ENCODE results near the gene TMEM184A.

DNA sequence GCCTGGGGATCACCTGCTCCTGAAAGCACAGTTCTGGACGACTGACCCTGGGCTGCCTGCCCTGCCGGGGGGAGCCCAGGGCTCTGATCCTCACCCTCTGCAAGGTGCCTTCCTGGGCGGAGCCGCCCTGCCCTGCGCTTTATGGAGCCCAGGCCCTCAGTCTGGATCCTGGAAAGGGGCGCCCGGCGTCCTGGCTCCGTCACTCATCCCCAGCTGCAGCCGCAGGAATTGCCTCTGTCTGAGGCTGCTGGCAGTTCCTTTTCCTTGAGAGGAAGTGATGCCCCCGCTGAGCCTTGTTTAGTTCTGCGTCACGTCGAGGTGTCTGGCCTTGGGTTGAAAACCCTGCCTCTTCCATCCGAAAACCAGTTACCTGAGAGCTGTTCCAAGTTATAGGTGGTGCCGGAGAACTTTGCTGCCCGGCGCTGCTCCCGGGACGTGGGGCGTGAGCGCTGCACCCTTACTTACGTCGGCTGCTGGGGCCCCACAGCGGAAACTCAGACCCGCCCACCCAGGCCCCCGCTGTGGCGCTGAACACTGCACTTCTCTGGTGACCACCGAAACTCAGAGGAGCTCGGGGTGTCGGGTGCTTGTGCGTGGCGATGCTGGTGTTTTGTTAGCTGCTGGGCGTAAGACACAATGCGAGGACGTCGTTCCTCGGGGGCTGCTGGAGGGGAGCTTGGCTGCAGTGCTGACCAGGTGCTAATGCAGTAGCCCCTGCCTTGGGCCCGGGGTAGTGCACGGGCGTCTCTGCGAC lies 20.1 kb downstream of the TMEM184A start:
- TF ChIP-seq POLR2A (IDR thresholded peaks at IDR 0.05; ENCODE audit: low read length) = no peak
- no peak for TF ChIP-seq GATA1 (IDR thresholded peaks at IDR 0.05; ENCODE audit: low read depth, low read length)

All from erythroblast (primary cell).